H1 (cell line): ENCODE measurements around the gene RIN2. TPM values are rescaled to one million over a fixed set of nuclear protein-coding genes. Genes with fewer than 3 reads are reported as not detected.

Experiments
- CTCF ChIA-PET: fragments of 300-600 bp; sonication (Branson Sonifier 250); formaldehyde crosslinking; loops from one replicate; lab custom pipeline; 2021; ENCODE audit not compliant: partially characterized antibody; lab: Charles Lee
- POLR2A ChIA-PET: fragments of 300-600 bp; sonication (Branson Sonifier 250); formaldehyde crosslinking; loops from one replicate; lab custom pipeline; 2021; ENCODE audit warnings: inconsistent platforms; ENCODE audit not compliant: partially characterized antibody; lab: Charles Lee
- DNase-seq, 2 experiments: peaks; one replicate each; pipeline versions ENCODE4 v3.0.0 to v3.0.0-alpha.2; 2010 to 2022; ENCODE audit warnings: low spot score in 2 of 2, low read depth in 1 of 2, mixed read lengths in 1 of 2
- FAIRE-seq: peaks from 2 replicates; lab custom pipeline; 2011; peaks lifted over from hg19 to GRCh38; lab: Jason Lieb, UNC
- H2AFZ ChIP-seq: 2 replicates; pipeline ENCODE4 v1.8.1; 2012; ENCODE audit warnings: low read length, inconsistent platforms
- H2AK5ac ChIP-seq: 2 replicates; pipeline ENCODE4 v1.6.1; 2013; ENCODE audit warnings: low read depth, low read length
- H2BK120ac ChIP-seq: replicated peaks from 2 replicates; pipeline ENCODE3; 2013; ENCODE audit warnings: low read depth, low read length, inconsistent platforms
- H2BK12ac ChIP-seq: 2 replicates; pipeline ENCODE4 v1.6.1; 2013; ENCODE audit warnings: low read depth, low read length
- H2BK15ac ChIP-seq: 2 replicates; pipeline ENCODE4 v1.6.1; 2013; ENCODE audit warnings: low read length
- H2BK20ac ChIP-seq: 2 replicates; pipeline ENCODE4 v1.6.1; 2013; ENCODE audit warnings: low read length
- H2BK5ac ChIP-seq: 2 replicates; pipeline ENCODE4 v1.6.1; 2013; ENCODE audit warnings: low read depth, low read length
- H3K14ac ChIP-seq: 2 replicates; pipeline ENCODE4 v1.6.1; 2013; ENCODE audit warnings: inconsistent platforms; ENCODE audit not compliant: insufficient read length
- H3K18ac ChIP-seq: 2 replicates; pipeline ENCODE4 v1.6.1; 2013; ENCODE audit warnings: low read length; ENCODE audit errors: extremely low read depth
- H3K23ac ChIP-seq: 2 replicates; pipeline ENCODE4 v1.6.1; 2013; ENCODE audit warnings: inconsistent platforms; ENCODE audit not compliant: insufficient read length
- H3K23me2 ChIP-seq: 2 replicates; pipeline ENCODE4 v1.6.1; 2013; ENCODE audit warnings: low read depth, low read length
- H3K27ac ChIP-seq: 2 replicates; pipeline ENCODE4 v1.6.1; 2011; ENCODE audit warnings: low read depth, low read length, inconsistent platforms
- H3K27me3 ChIP-seq, 4 experiments: replicated peaks in 1 of 4; 1 replicate in 1 of 4; 2 replicates in 3 of 4; pipeline versions ENCODE4 v1.6.1 to v1.8.1; 2011 to 2013; ENCODE audit warnings: low read length in 3 of 4, mild to moderate bottlenecking in 3 of 4, inconsistent platforms in 2 of 4, mixed read lengths in 2 of 4, moderate library complexity in 1 of 4; ENCODE audit not compliant: control insufficient read depth in 3 of 4, insufficient read depth in 3 of 4; ENCODE audit errors: extremely low read depth in 1 of 4
- H3K36me3 ChIP-seq, 4 experiments: 2 replicates each; pipeline versions ENCODE4 v1.6.1 to v1.8.1; 2011 to 2013; ENCODE audit warnings: mild to moderate bottlenecking in 4 of 4, low read length in 3 of 4, moderate library complexity in 2 of 4, control low read depth in 1 of 4, inconsistent platforms in 1 of 4; ENCODE audit not compliant: insufficient read depth in 4 of 4, control insufficient read depth in 2 of 4
- H3K4ac ChIP-seq: replicated peaks from 2 replicates; pipeline ENCODE3; 2013; ENCODE audit warnings: low read length, low read depth, mixed read lengths, inconsistent platforms; ENCODE audit not compliant: insufficient read length
- H3K4me1 ChIP-seq, 4 experiments: replicated peaks in 1 of 4; 1 replicate in 1 of 4; 2 replicates in 3 of 4; pipeline versions ENCODE4 v1.6.1 to v1.8.1; 2011 to 2013; ENCODE audit warnings: low read length in 3 of 4, inconsistent platforms in 2 of 4, mixed read lengths in 1 of 4; ENCODE audit not compliant: insufficient read depth in 4 of 4, control insufficient read depth in 3 of 4
- H3K4me2 ChIP-seq, 2 experiments: 2 replicates each; pipeline versions ENCODE4 v1.6.1 to v1.8.1; 2011 to 2013; ENCODE audit warnings: low read depth in 2 of 2, low read length in 2 of 2, control low read depth in 1 of 2, inconsistent platforms in 1 of 2, mild to moderate bottlenecking in 1 of 2; ENCODE audit not compliant: insufficient read depth in 1 of 2
- H3K4me3 ChIP-seq, 4 experiments: fragments of 200-600, 300-600 bp in 1 of 4; sonication (generic), shearing (Covaris generic), sonication (Bioruptor Twin) in 1 of 4; 2 replicates each; pipeline versions ENCODE4 v1.5.1 to v1.8.1; 2011 to 2016; ENCODE audit warnings: low read length in 4 of 4, low read depth in 3 of 4, control low read depth in 2 of 4, inconsistent platforms in 2 of 4, mild to moderate bottlenecking in 2 of 4, mixed read lengths in 1 of 4, moderate library complexity in 1 of 4; ENCODE audit not compliant: insufficient read depth in 2 of 4; ENCODE audit errors: extremely low read depth in 1 of 4
- H3K56ac ChIP-seq: replicated peaks from 2 replicates; pipeline ENCODE3; 2013; ENCODE audit warnings: low read depth, mild to moderate bottlenecking, mixed read lengths, low read length, inconsistent platforms; ENCODE audit not compliant: insufficient read length
- H3K79me1 ChIP-seq: 2 replicates; pipeline ENCODE4 v1.6.1; 2013; ENCODE audit warnings: low read depth, low read length, control low read depth
- H3K79me2 ChIP-seq, 2 experiments: 2 replicates each; pipeline versions ENCODE4 v1.6.1 to v1.8.1; 2012 to 2013; ENCODE audit warnings: low read length in 2 of 2, mild to moderate bottlenecking in 2 of 2, inconsistent platforms in 1 of 2; ENCODE audit not compliant: insufficient read depth in 2 of 2, control insufficient read depth in 1 of 2
- H3K9ac ChIP-seq, 4 experiments: replicated peaks in 1 of 4; 1 replicate in 1 of 4; 2 replicates in 3 of 4; pipeline versions ENCODE4 v1.6.1 to v1.8.1; 2011 to 2013; ENCODE audit warnings: low read depth in 3 of 4, low read length in 3 of 4, control low read depth in 2 of 4, mild to moderate bottlenecking in 2 of 4, moderate library complexity in 2 of 4, inconsistent platforms in 1 of 4; ENCODE audit errors: extremely low read depth in 1 of 4
- H3K9me3 ChIP-seq, 2 experiments: 2 replicates each; pipeline versions ENCODE4 v1.6.1 to v1.8.1; 2012 to 2013; ENCODE audit warnings: mild to moderate bottlenecking in 2 of 2, moderate library complexity in 2 of 2, control low read depth in 1 of 2, inconsistent platforms in 1 of 2, low read depth in 1 of 2, low read length in 1 of 2, mixed read lengths in 1 of 2; ENCODE audit not compliant: insufficient read depth in 2 of 2
- H4K20me1 ChIP-seq, 2 experiments: replicated peaks in 1 of 2; 2 replicates each; pipeline versions ENCODE3 to v1.8.1; 2011 to 2013; ENCODE audit warnings: inconsistent platforms in 2 of 2, low read length in 2 of 2, mild to moderate bottlenecking in 1 of 2; ENCODE audit not compliant: insufficient read depth in 2 of 2, control insufficient read depth in 1 of 2
- H4K5ac ChIP-seq: 2 replicates; pipeline ENCODE4 v1.6.1; 2013; ENCODE audit warnings: low read length, low read depth, mixed read lengths, inconsistent platforms; ENCODE audit not compliant: insufficient read length
- H4K8ac ChIP-seq: 2 replicates; pipeline ENCODE4 v1.8.0; 2013; ENCODE audit warnings: mild to moderate bottlenecking, moderate library complexity, low read length, inconsistent platforms; ENCODE audit not compliant: insufficient read depth; ENCODE audit errors: extremely low read depth
- H4K91ac ChIP-seq: replicated peaks from 2 replicates; pipeline ENCODE3; 2013; ENCODE audit warnings: low read length, mixed read lengths, inconsistent platforms; ENCODE audit not compliant: insufficient read length
- KDM4A ChIP-seq: IDR thresholded peaks from one replicate; pipeline ENCODE4 v1.7.1; 2012; ENCODE audit warnings: low read depth, mild to moderate bottlenecking, moderate library complexity, low read length, inconsistent platforms; ENCODE audit not compliant: severe bottlenecking
- KDM5A ChIP-seq: fragments of 200-600 bp; IDR thresholded peaks from 2 replicates; pipeline ENCODE4 v1.7.1; 2012; ENCODE audit warnings: mild to moderate bottlenecking, low read length, inconsistent platforms, mixed read lengths
- RBBP5 ChIP-seq: IDR thresholded peaks from 2 replicates; pipeline ENCODE4 v1.7.1; 2012; ENCODE audit warnings: low read depth, mild to moderate bottlenecking, inconsistent platforms, low read length, moderate library complexity, borderline replicate concordance
- RNF2 ChIP-seq: fragments of 200-900, 300-1000 bp; sonication (generic); IDR thresholded peaks from 2 replicates; pipeline ENCODE4 v1.7.1; 2016; ENCODE audit warnings: borderline replicate concordance, low read depth, mild to moderate bottlenecking, antibody characterized with exemption, low read length; ENCODE audit not compliant: poor library complexity, severe bottlenecking; ENCODE audit errors: missing control alignments
- RXRA ChIP-seq: IDR thresholded peaks from 2 replicates; pipeline ENCODE4 v1.6.1; 2011; ENCODE audit warnings: low read depth, mild to moderate bottlenecking, low read length, moderate library complexity; ENCODE audit not compliant: insufficient read depth
- WGBS, 2 experiments: shearing (Covaris generic) in 1 of 2; methylation state at CpG; one replicate each; pipeline versions ENCODE4 v1.1.6 to v1.1.7; 2013 to 2015; ENCODE audit warnings: low lambda C conversion rate in 2 of 2, mixed read lengths in 2 of 2, inconsistent platforms in 1 of 2, low coverage in 1 of 2, missing lambda C conversion rate in 1 of 2; ENCODE audit not compliant: insufficient replicate concordance in 2 of 2, insufficient coverage in 1 of 2, insufficient read length in 1 of 2; ENCODE audit errors: extremely low coverage in 1 of 2, missing lambda C conversion rate in 1 of 2; 5-methylcytosine and 5-hydroxymethylcytosine counted together
- polyA plus RNA-seq, 7 experiments: library from polyadenylated mRNA; depleted of rRNA in 3 of 7; stranded (reverse) in 5 of 7; unstranded in 2 of 7; fragments of >200 nt in 5 of 7; fragments of 200-250 nt in 2 of 7; gene quantifications; 1 replicate in 5 of 7; 2 replicates in 1 of 7; 4 replicates in 1 of 7; pipeline versions ENCODE4 v1.2.1 to v1.2.3, GENCODE V29; 2011 to 2013; ENCODE audit warnings: missing spikeins in 2 of 7, mixed read lengths in 2 of 7
- total RNA-seq: library from RNA; stranded (reverse); fragmentation: NEBNext Ultra II Directional; extraction: Animal tissue kit (Norgen Biotek cat#: 25700); gene quantifications from 2 replicates; pipeline ENCODE4 v1.2.1, GENCODE V29; 2021

Gene RIN2
- total and polyA plus RNA-seq, 2 of the 8 experiments (the other 6 are each of a cell fraction or from before 2014, with no cell fraction given): 0.20 to 1.3 TPM

- Histone ChIP-seq H3K18ac (no peak overlapping the region), H4K8ac (no peak overlapping the region), H3K9me3 (no peaks in the 10 kb centered on the region), H2BK20ac (no peak overlapping the region), H4K91ac (no peak overlapping the region), H3K36me3 (no peaks in the 10 kb centered on the region), H2AFZ (no peak overlapping the region), H3K4me1 (peaks cover 0 to 9% (median 1%) of the 10 kb centered on the region in 4 experiments; a peak in 3 of 7 replicates), H4K20me1 (no peaks in the 10 kb centered on the region), H3K79me2 (no peaks in the 10 kb centered on the region), H2AK5ac (no peak overlapping the region), H3K23me2 (no peaks in the 10 kb centered on the region), H2BK12ac (no peak overlapping the region), H3K4me2 (no peak overlapping the region), H4K5ac (no peak overlapping the region), H3K27me3 (no peaks in the 10 kb centered on the region; a peak in 1 of 7 replicates), H2BK5ac (no peak overlapping the region), H3K4me3 (no peak overlapping the region), H3K23ac (no peak overlapping the region), H2BK120ac (no peak overlapping the region), H3K27ac (no peak overlapping the region), H3K79me1 (no peaks in the 10 kb centered on the region), H2BK15ac (no peak overlapping the region), H3K14ac (no peak overlapping the region), H3K56ac (no peak overlapping the region), H3K4ac (no peak overlapping the region), H3K9ac (no peak overlapping the region)
- FAIRE-seq: no peak
- no peak for DNase-seq
- TF ChIP-seq RBBP5: no peak
- no peak for TF ChIP-seq RXRA
- TF ChIP-seq KDM4A: no peak
- TF ChIP-seq RNF2: no peak
- no peak for TF ChIP-seq KDM5A
- WGBS, 2 experiments: 83% methylated on average over 2 of the region's 2 CpGs; no CpG with 5 or more reads in 1 of the 2 experiments
- ChIA-PET POLR2A (interaction anchor here (1.0 to 2.3 kb wide), 3 partner anchors 9 to 15 kb away, joined by 3 to 6 read pairs (median 3); partner anchors contain the start of gene RIN2), CTCF (interaction anchor here (0.9 to 5.3 kb wide), 8 partner anchors 8 to 57 kb away, joined by 3 to 24 read pairs (median 4); no protein-coding TSS in a partner anchor)
These were observed 13.0 kb downstream of the RIN2 start for GRCh38 chr20:19771031-19771430.
